Measurements from ENCODE around the gene NSMF.

The NSMF gene

DNA sequence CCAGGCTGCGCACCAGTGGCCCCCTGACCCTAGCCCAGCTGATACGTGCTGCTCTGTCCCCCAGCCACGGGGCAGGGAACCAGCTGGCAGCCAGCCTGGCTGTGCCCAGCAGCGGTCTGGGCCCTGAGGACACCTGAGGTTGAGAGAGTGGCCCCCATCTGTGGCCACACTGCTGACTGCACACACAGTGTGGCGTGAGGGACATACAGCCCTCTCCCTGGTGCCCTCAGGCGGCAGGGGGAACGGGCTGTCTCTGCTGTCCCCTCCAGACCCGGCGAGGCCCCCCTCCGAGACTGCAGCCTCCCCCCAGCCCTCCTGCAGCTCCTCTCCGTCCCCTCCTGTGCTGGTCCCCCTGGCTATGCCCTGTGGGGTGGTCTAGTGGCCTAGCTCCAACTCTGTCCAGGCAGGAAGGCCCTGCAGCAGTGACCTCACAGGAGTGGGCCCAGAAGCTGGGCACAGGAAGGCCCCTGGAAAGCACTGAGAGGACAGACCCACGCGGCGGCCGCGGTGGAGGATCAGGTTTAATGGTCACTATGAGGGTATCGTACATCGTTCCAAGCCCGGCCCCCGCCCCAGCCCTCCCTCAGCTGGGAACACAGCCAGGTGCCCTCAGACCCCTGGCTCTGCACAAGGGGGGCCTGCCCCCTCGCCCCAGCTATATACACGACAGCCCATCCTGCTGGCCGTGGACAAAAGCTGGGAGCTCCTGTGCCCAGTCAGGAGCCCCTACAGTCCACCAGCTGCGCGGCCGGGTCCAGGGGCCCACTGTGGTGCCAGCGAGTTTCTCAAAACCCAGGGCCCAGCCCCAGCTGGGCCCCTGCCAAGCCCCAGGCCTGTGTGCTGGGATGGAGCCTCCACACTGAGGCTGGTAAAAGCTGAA lies 11.2 kb downstream of the NSMF start:
- no peak for DNase-seq (ENCODE audit: low read depth)

DNA sequence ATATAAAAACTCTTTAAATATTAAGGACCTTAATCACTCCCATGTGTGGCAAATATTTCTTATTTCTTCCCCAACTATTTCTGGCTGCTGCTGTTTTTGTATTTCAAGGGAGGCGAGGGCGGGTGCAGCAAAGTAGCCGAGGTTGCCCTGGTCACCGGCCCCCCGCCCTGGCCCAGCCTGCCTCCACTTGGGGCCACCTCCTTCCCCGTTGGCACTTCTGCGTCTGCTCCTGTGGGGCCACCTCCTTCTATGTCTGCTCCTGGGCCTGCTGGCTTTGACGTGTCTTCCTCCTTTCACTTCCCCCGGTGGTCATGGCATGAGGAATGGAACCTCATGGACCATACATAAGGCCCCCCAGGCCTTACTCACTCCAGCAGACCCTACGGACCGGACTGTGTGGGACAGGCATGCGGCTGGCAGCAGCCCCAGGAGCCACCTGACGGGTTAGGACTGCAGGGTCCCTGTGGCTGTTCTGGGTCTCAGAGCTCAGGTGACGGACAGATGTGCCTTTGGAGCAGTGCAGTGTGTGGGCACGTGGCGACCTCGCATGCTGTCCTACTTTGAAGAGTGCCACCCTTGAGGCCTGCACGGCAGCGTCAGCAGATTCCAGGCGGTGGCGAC lies 12.2 kb downstream of the NSMF start:
- DNase-seq (ENCODE audit: low read depth), result no peak

DNA sequence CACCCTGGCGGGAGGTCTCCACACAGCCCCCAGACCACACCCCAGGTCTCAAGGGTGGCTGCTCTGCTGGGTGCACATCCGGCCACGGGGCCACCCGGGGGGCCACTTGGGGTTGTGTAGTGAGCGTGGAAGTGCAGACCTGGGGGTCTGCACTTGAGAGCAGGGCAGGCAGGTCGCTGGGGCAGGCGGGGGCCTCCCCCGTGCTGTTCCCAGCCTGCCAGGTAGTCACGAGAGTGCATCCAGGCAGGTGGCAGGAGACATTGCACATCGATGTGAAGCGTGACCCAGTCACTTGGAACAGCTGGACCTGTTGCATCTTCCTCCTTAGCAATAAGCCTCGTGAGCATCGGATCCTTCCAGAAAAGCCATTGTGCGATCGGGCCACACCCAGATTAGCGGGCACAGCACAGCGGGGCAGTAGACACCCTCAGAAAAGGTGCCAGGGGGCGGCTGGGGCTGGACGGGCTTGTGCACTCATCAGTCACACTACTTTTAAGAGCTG lies 13.2 kb downstream of the NSMF start:
- no peak for DNase-seq (ENCODE audit: low read depth)

DNA sequence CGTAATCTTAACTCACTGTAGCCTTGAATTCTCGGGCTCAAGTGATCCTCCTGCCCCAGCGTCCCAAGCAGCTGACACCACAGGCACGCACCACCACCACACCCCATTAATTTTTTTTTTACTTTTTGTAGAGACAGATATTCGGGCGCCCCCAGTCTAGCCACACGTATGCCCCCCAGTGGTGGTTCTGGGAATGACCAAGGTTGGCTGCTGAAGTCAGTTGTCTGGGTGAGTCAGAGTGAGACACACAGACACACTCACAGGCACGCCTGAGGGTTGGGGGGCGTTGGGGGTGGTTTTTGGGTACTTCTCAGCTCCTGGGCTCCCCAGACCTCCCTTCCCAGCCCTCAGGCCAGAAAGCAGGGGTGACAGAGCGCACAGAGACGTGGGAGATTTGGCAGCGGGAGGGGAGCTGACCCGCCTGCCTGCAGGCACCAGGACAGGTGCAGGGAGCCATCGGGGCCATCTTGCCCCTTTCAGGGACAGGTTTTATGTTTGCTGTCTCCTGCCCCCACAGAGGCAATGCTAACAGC lies 13.8 kb downstream of the NSMF start:
- DNase-seq (ENCODE audit: low read depth), result peak; percentile 59

DNA sequence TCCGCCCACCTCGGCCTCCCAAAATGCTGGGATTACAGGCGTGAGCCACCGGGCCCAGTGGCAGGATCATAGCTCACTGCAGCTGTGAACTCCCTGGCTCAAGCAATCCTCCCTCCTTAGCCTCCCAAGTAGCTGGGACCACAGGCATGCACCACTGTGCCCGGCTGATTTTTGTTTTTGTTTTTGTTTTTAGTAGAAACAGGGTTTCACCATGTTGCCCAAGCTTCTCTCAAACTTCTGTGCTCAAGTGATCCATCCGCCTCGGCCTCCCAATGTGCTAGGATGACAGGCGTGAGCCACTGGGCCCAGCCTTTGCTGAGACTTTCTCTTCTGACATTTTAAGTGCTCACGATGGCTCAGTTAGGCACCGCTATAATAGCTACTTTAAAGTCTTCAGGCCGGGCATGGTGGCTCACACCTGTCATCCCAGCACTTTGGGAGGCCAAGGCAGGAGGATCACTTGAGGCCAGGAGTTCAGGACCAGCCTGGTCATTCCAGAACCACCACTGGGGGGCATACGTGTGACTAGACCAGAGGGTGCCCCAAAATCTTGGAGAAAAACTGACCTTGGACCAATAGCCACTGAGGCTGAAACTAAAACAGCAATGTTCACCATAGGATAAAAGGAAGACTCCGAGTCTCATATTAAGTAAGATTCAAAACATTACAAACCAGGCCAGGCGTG lies 14.9 kb downstream of the NSMF start:
- no peak for DNase-seq (ENCODE audit: low read depth)

DNA sequence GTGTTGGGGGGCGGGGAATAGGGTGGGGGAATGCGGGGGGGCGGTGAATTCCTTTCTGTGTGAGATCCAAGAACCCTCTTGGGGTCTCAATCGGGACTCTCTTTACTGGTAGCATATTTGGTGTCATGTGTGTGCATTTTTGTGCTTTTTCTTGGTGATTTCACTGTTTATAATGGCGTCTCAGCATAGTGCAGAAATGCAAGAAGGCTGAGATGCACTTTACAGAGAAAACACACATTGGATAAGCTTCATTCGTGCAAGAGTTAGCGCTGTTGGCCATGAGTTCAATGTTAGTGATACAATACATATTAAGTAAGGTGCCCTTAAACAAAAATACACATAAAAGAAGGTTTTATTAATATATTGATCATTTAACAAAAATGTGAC lies 17.2 kb downstream of the NSMF start:
- DNase-seq (ENCODE audit: low read depth), result no peak

DNA sequence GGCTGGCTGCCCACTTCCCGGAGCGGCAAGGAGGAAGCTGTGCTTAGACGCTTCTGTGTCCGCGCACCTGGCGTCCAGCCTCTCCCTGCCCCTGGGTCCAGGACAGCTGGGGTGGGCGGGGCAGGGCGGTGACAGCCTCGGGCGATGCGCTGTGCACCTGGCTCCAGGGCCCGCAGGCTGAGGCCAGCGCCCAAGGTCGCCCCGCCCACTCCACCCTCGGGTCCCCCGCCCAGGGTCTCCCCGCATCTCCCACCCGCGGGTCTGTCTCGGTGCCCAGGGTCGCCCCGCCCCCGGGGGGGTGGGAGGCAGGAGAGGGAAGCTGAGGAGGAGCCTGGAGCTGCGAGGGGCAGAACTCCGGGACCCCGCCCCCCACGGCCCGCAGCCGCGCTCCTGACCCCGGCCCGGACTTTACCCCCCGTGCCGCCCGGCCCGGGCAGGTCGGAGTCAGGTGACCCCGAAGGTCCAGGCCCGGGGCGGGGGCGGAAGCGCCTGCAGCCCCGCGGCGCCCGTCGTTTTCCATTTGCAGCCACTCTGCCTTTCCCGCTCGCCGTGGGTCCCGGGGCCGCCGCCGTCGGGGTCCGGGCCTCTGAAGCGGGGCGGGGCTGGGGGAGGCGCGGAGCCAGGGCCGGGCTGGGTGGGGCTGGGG lies 17.7 kb downstream of the NSMF start, which contains the start of gene ENTPD8:
TSS of gene ENTPD8 (minus strand) at position 69 of the 646 bp plus-strand sequence. CDS start 3,072 bp downstream, outside the sequence.
- no peak for DNase-seq (ENCODE audit: low read depth)

DNA sequence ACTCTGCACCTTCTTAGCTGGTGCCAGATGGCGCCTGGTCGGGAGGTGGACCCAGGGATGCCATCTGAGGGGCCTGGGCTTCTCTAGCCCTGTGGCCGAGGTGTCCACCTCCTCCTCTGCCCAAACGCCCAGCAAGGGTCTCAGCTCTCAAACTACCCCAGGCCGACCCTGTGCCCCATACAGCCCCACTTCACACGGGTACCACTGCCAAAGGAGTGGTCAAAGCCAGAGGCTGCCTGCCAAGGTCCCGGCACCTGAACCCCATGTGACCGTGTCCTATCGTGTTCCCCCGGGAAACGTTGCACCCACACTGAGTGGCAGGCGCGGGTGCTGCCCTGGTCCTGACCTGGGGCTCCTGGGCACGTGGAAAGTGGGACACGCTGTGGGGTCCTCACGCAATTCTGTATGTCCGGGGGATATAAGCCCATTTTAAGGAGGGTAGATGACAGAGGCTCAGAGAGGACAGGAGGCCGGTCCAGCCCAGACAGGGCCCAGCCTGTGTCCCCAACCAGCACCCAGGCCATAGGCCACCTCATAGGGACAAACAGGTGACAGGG lies 19.9 kb downstream of the NSMF start:
- DNase-seq (ENCODE audit: low read depth), result no peak

DNA sequence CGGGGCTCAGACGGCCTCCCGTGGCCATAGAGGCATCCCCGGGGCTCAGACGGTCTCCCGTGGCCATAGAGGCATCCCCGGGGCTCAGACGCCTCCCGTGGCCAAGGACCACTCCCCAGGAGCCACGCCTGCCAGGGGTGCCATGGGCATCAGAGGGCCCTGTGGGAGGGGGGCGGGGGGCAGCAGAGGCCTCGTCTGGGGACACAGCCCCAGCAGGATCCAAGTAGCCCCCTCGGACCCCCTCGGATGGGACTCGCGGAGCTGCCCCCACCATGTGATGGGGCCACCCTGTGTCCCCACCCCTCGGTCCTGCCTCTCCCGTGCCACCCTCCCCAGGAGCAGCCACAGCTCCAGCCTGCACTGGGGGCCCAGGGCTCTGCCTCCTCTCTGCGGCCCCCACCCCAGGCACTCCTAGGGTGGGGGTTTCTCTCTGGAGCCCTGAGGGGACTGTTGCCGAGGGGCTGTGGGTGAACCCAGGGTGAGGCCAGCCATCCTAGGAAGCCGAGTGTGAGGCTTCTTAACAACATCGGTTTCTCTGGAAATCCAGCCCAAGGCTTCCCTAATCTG lies 20.5 kb downstream of the NSMF start:
- DNase-seq (ENCODE audit: low read depth), result no peak

DNA sequence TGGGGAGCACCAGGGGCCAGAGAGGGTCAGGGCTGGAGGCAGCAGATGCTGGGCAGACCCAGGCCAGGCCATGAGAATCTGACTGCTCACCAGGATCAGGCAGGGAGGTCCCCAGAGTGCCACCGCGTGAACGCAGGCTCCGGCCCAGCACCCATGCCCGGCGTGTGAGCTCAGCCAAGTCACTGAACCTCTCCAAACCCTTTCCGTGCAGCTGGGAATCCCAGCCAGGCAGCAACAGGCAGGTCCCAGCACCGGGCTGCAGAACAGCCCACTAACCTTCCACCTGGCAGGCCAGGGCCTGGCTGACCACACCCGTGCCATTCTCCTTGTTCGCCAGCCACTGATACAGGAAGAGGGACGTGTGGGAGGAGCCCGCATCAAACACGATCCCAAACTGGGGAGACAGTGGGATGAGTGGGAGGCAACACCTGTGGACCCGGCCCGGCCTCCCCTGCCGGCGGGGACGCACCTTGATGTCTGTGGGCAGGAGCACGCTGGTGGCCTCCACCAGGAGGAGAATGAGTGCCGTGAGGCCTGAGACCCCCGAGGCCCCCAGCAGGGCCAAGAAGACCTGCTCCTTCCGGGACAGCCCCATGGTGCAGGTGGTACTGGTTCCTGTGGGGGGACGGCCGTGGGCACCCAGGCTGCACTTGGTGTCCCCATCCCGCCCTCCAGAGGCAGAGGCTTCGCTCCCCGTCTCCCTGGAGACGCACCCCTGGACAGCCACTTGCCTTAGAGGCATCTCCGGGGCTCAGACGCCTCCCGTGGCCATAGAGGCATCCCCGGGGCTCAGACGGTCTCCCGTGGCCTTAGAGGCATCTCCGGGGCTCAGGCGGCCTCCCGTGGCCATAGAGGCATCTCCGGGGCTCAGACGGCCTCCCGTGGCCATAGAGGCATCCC lies 21.2 kb downstream of the NSMF start:
- no peak for DNase-seq (ENCODE audit: low read depth)

DNA sequence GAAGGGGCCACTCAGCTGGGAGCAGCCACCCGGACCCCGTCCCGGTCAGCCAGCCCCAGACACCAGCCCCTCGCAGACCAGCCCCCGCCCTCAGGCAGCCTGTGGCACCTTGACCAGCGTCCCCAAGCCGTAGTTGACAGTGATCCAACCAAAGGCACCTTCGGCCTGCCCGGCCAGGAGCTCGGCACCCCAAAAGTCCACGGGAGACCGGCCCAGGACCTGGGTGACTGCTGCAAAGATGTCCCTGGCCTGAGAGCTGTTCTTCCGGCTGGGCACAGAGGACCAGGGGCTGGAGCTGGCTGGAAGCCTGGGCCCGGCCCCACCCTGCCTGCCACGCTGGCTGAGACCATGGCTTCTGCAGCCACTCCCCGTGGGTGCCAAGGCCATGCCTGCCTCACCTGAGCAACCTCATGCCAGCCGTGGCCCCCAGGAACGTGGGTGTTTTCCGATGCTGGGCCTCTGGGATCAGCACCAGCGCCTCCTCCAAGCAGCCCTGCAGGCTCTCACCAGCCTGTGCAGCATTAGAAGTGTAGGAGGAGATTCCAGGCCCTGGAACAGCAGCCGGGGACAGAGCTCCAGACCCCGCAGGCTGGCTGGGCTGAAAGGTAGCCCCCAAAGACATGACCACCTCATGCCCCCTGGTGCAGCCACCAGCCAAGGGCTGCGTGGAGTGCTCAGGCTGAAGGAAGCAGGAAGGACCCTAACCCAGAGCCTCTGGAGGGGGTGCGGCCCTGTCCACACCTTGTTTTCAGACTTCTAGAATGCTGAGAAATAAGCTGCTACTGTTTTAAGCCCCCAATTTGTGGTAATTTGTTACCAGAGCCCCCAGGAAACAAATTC lies 22.2 kb downstream of the NSMF start:
- DNase-seq (ENCODE audit: low read depth), result no peak

DNA sequence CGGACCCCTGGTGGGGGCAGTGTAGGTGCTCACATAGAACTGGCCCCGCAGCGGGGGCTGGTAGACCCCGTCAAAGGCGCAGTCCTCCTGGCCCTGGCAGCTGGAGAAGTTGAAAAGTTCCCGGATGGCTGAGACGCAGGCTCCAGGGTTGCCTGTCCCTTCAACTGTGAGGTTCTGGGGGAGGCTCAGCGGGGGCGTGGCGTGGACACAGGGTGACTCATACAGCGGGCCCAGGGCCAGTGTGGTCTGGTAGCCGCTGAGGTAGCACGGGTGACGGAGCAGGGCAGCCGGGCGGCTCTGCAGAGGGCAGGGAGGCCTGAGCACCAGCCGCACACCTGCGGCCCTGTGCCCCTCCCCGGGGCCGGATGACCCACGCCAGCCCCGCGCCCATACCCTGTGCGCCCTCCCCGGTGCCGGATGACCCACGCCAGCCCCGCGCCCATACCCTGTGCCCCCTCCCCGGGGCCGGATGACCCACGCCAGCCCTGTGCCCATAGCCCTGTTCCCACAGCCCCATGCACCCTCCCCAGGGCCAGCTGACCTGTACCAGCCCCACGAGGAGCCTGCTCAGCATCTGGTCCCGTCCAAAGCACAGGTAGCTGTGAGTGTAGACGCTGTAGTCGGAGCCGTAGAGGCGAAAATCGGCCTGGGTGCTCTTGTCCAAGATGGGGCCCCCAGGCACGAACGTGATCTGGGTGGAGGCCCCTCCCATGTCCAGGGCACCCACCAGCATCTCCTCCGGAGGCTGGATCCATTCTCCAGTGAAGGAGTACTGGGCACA lies 23.0 kb downstream of the NSMF start:
- DNase-seq (ENCODE audit: low read depth), result no peak

DNA sequence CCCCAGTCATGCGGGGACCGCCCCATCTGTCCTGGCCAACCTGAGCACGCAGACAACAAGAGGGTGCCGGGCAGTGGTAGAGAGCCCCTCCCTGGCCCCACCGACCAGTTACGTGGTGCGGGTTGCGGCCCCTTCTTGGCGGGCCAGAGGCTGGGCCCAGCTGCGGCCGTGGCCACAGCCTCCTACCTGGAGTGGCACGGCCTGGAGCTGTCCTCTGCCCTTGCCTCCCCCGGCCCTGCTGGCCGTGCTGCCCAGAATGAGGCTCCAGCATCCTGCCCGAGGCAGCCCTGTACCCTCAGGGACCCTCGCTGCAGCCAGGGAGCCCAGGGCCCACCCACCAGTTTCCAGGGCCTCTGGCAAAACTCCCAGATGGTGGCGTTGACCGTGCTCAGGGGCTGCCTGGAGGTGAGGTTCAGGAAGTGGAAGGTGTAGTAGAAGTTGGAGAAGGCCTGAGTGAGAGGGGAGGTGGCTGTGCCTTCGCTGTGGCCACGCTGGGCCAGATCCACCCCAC lies 23.7 kb downstream of the NSMF start:
- DNase-seq (ENCODE audit: low read depth), result no peak

DNA sequence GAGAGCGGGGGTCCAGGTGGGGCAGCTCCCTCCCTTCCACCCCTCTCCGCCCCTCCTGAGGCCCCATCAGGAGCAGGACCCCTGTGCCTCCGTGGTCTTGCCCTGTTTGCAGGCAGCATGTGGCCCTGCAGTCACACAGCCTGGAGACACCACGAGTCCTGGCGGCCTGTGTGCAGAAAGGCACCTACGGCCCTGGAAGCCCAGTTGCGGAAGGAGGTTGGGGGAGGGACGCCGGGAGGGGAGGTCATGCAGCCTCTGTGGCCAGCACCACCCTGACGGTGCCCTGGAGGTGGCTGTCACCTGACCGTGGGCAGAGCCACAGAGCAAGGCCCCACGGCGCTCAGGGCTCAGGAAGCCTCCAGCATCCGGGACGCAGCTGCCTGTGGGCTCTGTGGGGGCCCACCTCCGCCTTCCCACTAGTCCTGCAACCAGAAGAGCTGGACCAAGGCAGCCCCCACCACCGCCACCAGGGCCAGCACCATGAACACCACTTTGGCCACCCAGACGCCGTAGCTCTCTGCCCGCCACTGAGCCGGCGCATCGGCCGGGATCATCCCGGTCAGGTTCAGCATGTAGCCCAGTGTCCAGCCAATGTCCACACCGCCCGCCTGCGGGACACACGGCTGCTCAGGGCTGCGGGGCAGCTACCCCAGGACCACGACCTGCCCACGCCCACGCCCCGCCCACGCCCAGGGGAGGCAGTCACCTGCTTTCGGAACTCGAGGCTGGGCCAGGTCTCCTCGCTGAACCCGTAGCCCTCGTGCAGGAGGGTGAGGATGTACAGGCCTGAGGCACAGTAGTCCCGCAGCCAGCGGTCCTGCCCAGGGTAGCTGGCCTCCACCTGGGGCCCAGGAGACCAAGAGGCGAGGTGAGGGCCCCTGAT lies 24.4 kb downstream of the NSMF start:
- no peak for DNase-seq (ENCODE audit: low read depth)

DNA sequence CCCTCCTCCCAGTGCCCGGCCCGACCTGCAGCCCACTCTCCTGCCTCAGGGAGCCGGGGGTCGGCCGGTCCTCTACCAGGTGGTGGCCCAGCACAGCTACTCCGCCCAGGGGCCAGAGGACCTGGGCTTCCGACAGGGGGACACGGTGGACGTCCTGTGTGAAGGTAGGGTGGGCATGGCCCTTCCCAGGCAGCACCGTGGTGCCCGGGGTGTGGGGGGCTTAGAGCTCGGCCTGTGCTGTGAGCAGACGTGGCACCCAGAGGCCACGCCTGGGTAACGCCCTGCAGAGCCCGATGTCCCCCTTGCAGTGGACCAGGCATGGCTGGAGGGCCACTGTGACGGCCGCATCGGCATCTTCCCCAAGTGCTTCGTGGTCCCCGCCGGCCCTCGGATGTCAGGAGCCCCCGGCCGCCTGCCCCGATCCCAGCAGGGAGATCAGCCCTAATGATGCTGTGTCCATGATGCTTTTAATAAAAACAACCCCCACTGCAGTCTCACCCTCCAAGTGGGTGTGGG lies 25.2 kb downstream of the NSMF start:
- no peak for DNase-seq (ENCODE audit: low read depth)

DNA sequence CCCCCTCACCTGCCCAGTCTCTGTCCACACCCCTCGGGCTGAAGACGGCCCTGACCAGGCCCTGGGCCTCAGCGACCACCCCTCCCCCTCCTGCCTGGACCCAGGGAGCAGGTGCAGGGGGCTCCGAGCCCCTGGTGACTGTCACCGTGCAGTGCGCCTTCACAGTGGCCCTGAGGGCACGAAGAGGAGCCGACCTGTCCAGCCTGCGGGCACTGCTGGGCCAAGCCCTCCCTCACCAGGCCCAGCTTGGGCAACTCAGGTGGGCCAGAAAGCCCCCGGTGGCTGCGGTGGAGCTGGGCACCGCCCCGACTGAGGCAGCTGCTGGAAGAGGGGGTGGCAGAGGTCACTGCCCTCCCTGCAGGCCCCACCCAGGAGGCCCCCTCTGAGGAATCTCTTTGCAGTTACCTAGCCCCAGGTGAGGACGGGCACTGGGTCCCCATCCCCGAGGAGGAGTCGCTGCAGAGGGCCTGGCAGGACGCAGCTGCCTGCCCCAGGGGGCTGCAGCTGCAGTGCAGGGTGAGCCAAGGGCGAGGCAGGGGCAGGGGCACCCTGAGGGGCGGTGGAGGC lies 25.7 kb downstream of the NSMF start:
- DNase-seq (ENCODE audit: low read depth), result no peak
